Measurements from ENCODE around the gene TDG.
"Not testable (repeated sequence)": the region's sequence is repeated elsewhere in the genome, so short reads cannot be mapped to it uniquely, and the experiment has no call there.

TDG gene

DNA sequence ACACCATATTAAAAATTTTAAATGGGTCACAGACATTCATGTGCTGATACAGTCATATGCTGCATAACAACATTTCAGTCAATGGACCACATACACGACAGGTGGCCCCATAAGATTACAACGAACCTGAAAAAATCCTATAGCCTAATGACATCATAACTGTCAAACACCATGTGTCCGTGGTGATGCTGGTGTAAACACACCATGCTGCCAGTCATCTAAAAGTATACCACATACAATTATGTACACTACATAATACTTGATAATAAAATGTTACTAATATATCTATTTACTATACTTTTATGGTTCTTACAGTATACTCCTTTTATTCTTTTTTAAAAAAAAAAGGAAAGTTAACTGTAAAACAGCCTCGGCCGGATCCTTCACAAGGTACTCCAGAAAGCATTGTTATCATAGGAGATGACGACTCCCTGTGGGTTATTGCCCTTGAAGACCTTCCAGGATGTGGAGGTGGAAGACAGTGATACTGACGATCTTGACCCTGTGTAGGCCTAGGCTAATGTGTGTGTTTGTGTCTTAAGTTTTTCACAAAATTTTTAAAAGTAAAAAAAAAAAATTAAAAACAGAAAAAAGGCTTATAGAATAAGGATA, 5.0 kb upstream of the TDG start:
- no peak for DNase-seq (ENCODE audit: low spot score)

DNA sequence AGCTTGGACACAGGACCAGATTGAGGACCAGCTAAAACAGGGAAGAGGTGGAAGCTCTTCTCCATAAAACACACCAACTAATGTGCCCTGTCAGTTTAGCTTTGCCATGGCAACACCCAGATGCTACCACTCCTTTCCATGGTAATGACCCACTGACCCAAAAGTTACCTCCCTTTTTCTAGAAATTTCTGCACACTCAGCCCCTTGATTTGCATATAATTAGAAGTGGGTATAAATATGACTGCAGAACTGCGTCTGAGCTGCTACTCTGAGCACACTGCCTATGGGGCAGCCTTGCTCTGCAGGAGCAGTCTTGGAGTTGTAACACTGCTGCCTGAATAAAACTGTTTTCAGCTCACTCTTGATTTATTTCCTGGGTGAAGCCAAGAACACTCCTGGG, 3.2 kb upstream of the TDG start:
- no peak for DNase-seq (ENCODE audit: low spot score)

DNA sequence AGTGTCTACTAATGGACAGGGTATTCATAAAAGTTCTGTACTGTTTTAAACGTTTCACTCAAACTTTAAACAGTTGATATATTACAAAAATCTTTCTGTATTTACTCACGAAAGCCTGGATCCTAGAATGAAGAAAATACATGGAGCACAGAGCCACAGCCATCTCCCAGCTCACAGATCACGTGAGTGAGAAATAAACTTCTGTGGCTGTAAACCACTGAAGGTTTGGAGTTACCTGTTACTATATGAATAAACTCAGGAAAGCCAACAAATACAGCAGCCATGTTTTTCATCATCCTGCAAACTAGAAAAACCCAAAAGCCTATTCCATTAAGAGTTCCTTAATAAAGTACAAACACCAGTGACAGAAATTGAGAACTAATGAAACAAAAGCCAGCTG, 867 bp upstream of the TDG start:
- DNase-seq (ENCODE audit: low spot score): no peak

DNA sequence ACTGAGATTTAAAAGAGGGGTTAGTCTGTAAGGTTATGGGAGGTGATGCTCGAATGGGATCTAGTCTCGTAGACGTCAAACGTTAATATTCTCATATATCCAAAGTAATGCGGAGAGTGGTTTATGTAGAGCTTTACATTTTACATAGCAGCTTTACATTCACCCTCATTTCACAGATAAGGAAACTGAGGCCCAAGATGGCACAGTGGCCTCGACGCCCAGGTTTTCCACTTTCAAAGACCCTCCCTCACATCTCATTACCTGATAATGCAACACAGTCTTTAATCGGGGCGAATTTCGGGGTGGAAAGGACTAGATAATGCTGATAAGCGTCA, 450 bp upstream of the TDG start:
- DNase-seq (ENCODE audit: low spot score): no peak

DNA sequence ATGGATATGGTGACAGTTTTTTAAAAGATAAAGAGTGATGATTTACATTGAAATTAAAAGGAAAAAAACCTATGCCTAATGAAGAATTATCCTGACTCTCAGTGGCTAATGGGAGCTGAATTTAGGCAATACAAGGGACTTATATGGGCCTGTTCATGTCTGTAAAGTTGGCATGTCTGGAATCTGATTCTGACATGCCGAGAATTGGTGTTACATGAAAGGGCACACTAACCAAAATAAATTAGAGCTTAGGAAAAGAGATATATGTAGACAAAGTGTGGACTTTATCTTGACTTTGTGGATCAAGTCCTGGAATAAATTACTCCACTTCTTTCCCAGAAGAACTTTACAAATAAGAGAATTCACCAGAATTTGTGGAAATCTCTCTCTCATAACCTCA, 1.1 kb downstream of the TDG start:
- no peak for DNase-seq (ENCODE audit: low spot score)

DNA sequence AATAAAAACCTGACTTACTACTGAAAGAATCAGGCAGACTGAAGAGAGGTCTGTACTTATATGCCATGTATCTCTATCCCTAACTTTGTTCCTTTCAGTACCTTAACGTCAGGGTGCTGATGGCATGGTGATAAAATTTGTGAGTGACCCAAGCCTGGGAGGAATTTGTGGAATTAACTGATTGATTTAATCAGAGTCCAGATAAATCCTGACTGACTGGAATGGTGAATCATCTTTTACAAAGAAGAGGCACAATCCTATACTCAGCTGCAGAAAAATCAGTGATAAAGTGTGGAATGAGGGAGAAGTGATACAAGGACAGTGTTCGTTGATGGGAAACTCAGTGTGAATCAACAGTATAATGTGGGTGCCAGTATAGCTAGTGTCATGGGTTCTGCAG, 3.7 kb downstream of the TDG start:
- DNase-seq (ENCODE audit: low spot score): peak; percentile 36

DNA sequence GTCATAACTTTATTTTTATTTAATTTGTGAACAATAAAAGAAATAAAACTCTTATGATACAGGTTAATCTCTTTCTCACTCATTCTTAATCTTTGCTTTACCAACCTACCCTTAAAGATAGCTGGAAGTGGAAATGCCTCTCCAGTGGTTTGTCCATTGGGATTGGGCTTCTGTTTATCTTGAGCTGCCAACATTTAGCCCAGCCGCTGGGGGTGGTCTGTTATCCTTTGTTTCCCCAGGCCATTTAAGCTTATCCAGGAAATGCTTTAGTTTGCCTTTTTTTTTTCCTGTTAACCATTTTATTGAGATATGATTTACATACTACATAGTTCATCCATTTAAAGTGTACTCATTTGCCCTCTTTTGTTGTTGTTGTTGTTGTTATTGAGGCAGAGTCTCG, 8.2 kb downstream of the TDG start:
- DNase-seq (ENCODE audit: low spot score): no peak

DNA sequence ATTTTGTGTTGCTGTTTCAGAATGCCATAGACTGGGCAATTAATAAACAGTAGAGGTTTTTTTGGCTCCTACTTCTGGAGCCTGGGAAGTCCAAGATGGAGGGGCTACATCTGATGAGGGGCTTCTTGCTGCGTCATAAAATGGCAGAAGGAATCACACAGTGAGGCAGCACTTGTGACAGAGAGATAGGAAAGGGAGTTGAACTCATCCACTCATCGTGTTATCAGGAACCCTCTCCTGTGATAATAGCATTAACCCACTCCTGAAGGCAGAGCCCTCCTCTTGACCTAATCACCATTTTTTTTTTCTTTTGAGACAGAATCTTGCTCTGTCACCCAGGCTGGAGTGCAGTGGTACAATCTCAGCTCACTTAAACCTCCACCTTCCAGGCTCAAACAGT, 9.7 kb downstream of the TDG start:
- DNase-seq (ENCODE audit: low spot score): no peak

DNA sequence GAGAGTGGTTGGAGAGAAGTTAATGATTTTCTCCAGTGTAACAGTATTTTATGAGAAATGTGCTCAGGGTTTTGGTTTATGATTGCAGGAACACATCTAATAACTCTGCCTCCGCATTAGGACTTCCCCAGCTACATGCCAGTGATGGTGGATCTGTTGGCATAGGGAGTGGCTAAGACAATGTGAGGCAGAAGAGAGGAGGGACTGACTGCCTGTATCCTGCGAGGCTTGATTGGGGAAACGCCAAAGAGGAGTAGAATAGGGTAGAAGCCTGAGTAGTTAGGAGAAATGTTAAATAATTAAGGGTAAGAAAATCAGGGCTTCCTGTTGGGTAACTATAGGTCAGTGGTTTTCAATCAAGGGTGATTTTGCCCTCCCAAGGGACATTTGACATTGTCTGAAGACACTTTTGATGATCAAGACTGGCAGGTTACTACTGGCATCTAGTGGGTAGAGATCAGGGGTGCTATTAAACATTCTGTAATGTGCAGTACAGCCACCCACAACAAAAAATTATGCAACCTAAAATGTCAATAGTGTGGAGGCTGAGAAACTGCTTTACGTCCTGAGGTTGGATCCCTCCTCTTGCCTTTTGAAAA, 12.8 kb downstream of the TDG start:
- no peak for DNase-seq (ENCODE audit: low spot score)

DNA sequence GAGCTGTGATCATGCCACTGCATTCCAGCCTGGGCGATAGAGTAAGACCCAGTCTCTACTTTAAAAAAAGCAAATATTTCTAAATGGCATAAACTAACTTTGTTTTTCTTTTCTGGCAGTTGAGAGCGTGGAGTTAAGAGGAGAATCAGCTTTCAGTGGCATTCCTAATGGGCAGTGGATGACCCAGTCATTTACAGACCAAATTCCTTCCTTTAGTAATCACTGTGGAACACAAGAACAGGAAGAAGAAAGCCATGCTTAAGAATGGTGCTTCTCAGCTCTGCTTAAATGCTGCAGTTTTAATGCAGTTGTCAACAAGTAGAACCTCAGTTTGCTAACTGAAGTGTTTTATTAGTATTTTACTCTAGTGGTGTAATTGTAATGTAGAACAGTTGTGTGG, 21.2 kb downstream of the TDG start:
- DNase-seq (ENCODE audit: low spot score): peak; percentile 10

DNA sequence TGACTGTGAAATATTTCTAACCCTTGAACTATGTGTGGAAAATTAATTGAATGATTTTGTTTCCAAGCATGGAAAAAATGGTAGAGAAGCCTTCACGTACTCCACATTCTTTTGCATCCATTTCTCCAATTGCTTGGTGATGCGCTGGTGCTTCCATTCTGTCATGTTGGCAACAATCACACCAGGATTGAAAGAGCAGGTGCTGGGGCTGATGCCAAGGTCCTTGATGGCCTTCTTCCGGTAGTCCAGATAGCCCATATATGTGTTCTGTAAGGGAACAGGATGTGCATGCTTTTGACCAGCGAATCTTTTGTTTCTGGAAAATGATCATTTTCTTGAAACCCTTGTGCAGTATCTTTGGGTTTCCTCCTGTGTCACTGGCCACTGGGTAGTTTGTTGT, 28.6 kb downstream of the TDG start:
- DNase-seq (ENCODE audit: low spot score): no peak

DNA sequence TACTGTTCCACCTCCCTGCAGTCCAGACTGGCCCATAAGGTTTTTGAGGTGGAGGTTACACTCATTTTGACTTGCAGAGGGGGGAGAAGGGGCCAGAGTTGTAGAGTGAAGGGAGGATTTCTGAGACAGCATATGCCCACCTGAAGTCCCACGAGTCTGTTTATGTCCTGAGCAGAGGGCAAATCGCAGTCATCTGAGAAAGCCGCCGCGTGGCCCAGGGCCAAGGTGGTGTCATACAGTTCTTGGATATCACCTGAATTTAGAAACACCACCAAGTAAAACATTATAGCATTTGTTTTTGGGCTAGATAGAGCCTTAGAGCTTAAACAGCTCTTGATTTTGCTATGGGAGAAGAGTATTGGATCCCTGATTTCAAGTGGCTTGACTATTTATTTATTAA, 30.9 kb downstream of the TDG start:
- DNase-seq (ENCODE audit: low spot score): no peak

DNA sequence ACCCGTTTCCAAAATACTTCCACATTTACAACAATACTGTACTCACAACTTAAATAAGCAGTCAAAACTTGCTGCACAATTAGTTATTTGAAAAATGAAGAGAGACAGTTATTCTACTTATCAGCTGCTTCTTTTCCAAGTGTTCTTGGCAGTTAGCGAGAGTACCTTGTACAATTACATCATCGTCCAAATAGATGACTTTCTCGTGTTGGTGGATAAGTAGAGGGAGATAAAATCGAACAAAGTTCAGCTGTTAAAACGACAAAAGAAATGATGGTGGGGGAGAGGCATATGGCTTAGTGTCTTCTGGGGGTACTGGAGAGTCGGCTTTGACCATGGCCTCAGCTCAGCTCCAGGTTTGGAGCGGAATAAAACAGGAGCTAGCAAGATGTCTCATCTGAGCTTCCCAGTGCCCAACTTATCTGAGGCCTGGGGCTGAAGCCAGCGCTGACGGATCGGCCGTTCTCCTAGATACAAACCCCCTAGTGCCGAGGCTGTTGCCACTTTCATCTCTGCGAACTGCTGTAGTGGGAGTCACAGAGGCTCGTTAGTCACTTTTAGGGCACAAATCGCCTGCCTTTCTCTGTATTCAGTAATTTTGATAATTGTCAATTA, 31.7 kb downstream of the TDG start:
- no peak for DNase-seq (ENCODE audit: low spot score)

DNA sequence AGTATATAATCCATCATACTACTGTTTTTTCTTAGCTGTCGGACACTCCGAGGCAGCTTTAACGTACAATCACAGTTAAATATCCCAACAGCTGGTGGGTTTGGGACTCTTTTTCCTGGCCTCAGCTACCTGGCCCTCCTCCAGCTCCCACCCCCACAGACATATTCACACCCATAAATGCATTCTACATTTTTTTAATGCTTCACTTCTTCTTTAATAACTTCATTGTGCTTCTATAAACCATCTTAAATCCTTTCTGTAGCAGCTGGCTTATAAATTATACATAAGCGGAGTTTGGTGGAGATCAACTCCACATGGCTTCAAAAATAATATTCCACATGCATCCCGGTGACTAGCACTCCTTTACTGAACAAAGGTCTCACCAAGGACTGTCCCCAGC, 33.3 kb downstream of the TDG start:
- DNase-seq (ENCODE audit: low spot score): no peak

DNA sequence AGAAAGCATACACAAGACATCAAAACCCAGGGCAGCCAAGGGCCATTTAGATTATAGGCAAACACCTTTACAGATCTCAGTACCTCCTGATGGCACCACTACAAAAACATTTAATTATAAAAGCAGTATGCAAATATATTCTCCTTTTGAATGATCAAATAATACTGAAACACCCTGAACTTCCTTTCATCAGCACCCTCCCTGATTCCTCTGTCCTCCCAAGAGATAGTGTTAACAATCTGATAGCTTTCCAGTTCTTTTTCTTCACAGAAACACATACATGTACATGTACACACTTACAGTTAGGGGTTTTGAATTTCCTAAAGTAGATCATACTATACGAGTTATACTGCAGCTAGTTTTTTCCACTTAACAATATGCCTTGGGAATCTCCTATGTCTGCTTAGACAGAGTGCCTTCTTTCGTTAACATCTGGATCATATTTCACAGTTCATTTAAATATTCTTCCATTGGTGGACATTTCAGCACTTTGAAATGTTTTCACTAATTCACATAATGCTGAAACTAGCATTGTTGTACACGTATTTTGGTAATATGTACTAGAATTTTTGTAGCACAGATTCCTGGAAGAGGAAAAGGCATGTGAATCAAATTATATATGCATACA, 35.2 kb downstream of the TDG start:
- no peak for DNase-seq (ENCODE audit: low spot score)

DNA sequence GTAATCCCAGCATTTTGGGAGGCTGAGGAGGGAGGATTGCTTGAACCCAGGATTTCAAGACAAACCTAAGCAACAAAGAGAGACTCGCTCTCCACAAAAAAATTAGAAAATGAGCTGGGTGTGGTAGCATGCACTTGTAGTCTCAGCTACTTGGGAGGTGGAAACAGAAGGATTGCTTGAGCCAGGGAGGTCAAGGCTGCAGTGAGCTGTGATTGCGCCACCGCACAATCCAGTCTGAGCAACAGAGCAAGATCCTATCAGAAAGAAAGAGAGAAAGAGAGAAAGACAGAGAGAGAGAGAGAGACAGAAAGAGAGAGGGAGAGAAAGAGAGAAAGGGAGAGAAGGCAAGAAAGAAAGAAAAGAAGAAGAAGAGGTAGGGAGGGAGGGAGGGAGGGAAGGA, 37.0 kb downstream of the TDG start:
- DNase-seq (ENCODE audit: low spot score): no peak

DNA sequence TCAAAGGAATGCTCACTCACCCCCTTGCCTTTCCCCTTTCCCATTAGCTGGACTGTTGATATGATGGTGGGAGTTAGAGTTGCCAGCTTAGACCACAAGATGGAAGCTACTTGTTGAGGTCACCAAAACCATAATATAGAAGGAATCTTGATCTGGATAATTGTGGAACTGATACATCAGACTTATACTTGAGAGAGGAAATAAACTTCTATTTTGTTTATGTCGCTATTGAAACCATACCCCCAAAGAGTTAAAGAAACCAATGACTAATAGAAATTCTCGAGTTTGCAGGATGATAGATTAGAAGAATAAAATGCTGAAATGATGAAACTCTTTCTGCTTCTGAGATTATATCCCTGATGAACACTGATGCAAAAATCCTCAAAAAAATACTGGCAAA, 37.9 kb downstream of the TDG start:
- no peak for DNase-seq (ENCODE audit: low spot score)

DNA sequence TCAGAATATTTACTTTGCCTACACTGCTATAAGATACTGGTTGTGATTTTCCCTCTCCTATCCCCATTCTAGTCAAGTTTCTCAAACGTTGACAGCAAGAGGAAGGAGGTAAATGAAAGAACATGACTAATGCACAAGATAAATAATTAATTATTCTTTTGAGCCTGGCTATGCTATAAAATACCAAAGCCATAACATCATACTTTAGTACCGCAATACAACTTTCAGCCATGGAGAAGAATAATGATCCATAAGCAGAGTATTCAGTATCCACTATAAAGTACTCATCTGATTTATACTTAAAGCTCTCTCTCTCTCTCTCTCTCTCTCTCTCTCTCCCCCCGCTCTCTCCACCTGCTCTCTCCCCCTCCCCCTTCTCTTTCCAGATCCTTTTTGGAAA, 41.3 kb downstream of the TDG start:
- peak; percentile 70 for DNase-seq (ENCODE audit: low spot score)

DNA sequence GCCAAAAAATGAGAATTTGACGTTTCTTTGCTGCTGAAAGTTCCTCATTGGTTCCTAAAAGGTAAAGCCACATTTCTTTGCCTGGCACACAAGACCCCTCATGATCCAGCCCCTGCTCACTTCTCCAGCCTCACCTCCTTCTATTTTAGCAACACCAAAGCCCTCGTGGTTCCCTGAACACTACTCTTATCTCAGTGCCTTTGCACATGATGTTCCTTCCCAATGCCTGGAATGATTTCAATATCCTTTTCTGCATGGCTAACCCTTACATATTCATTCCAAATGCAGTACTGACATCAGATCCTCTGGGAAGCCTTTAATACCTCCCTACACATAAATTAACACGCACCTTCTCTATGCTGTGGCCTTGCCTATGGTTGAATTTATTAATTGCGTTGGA, 44.4 kb downstream of the TDG start:
- DNase-seq (ENCODE audit: low spot score): no peak

DNA sequence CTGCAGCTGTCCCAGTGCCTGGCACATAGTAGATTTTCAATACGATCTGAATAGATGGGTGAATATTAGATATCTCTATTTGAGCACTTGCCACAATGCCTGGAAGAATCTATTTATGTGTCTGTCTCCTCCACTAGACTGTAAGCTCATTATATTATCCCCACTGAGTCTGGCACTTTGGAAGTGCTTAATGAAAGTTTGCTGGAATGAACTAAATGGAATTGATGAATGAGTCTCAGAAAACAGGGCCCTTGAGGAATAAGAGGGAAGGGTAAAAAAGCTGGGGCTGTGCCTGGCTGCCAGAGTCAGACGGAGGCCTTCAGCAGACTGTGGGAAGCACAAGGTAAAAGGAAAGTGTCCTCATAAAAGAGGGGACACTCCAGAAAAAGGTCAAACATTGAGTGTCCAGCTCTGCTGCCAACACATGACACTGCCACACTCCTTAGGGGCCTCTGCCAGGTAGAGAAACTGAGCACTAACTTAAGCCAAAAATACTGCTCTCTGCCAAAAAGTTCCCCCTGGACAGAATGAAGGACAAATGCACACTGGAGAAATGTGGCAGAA, 45.0 kb downstream of the TDG start:
- DNase-seq (ENCODE audit: low spot score): no peak

DNA sequence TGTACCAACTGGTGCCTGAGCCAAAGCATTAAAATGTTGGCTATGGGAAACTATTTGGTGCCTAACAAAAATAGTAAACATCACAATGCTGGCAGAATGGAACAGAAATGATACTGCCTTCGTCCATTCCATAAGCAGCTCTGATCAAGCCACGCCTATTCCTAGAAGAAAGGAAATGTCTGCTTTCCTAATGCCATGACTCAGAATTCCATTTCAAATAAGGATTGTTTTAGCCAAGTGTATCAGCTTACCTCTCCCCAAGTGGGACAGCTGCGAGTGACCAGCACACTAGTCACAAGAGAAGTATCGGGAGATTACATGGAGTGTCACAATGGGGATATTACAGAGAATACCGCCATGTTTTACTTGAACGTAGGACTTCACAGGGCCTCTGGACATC, 45.6 kb downstream of the TDG start:
- DNase-seq (ENCODE audit: low spot score): peak; percentile 79

DNA sequence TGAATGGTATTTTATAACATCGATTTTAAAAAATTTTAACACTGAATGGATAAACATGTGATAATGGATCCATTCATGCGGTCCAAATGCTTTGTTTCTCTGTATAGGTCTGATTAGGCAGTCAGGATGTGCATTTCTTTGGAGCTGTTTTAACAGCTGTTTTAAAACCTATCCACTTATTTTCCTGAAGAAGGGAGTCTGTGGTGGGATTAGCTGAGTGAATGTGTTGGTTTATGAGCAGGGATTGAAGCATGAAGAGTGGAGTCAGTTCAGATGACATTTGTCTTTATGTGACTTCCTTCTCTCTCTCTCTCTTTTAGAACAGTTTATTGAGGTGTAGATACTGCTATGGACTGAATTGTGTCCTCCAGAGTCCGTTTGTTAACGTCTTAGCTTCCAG, 46.7 kb downstream of the TDG start:
- DNase-seq (ENCODE audit: low spot score): no peak

DNA sequence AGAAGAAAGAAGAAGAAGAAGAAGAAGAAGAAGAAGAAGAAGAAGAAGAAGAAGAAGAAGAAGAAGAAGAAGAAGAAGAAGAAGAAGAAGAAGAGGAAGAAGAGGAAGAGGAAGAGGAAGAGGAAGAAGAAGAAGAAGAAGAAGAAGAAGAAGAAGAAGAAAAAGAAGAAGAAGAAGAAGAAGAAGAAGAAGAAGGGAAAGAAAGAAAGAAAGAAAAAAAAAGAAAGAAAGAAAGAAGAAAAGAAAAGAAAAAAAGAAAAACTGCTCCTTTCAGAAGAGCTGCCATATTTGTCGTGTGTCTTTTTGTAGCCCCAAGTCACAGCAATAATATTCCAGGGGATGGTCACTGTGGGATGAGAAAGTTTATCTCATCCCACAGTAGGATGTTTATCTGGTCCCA, 56.2 kb downstream of the TDG start:
- not testable (repeated sequence) for DNase-seq (ENCODE audit: low spot score)

DNA sequence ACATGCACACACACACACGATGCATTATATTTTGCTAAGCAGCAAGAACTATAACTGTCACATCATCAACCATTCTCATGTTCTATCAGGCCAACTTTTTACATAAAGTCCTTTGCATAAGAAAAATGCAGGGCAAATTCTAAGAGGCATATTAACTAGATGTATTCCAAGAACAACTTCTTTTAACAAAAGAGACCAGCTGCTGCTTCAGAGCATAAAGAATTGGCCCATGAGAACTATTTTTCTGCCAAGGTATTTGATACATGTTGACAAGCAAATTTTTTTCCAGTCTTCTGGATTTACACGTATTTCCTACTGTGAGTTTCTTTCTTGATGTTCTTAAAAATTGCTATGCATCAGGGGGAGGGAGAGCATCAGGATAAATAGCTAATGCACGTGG, 57.1 kb downstream of the TDG start:
- no peak for DNase-seq (ENCODE audit: low spot score)

Measured in GM03348 (cell line).